ENCODE measurements around the gene FBXL3.
"Not testable (repeated sequence)": the region's sequence is repeated elsewhere in the genome, so short reads cannot be mapped to it uniquely, and the experiment has no call there.

Gene FBXL3

DNA sequence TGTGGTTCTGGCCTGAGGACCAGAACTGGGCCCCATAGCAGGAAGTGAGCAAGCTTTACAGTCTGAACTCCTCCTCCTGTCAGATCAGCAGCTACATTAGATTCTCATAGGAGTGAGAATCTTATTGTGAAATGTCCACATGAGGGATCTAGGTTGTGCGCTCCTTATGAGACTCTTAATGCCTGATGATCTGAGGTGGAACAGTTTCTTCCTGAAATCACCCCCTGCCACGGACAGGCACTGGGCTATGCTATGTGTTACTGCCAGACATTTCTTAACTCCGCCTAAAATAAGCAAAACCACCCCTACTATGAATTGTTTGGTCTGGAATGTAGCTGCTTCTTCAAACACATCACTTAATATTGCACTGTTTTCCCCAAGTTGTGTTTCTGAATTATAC lies 4.6 kb downstream of the FBXL3 start:
- DNase-seq, result no peak

DNA sequence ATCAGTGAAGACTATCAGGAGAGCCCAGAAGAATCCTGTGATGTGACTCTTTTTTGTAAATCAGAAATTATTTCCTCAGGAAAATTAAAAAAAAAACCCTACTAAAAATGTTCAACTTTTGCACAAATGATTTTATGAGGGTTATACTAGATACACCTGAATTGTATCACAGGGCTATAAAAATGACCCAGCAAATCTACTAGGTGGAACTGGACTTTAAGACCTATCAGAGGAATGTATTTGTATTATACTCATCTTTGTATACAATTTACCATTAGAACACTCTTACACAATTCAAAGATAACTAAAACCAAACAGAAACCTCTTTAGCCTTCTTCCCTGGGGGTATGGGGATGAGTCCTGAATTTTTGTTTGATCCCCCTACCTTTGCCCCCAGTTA lies 7.2 kb downstream of the FBXL3 start:
- DNase-seq, result no peak

DNA sequence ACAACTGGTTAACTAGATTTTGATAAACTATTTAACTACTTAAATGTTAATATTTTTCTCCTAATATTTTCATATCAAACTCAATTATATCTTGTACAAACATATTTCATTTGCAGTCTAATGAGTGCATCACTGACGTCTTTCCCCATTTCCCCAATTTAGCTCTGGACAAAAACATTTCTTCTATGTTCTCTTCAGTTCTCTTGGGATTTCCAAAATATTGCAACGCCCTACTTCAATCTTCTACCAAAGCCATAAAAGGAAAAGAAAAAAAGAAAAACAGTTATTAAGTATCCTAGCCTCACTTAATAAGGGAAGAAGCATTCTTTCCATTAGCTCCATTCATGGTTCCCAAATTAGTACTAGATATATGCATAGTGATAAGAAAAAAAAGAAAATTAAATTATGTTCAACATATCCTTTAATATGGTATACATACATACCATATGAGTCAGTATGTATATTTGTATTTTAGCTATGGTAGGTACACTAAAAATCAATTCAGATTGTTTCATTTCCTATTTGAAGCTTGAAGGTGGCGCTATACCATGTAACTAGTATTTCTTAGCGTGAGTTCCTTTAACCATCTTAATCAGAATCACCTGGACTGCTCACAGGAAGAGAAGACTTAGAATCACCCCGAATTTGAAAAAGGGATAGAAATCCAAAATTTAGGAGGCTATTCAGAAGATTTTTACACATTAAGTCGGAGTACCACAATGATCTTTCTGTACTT lies 9.9 kb downstream of the FBXL3 start:
- no peak for DNase-seq

DNA sequence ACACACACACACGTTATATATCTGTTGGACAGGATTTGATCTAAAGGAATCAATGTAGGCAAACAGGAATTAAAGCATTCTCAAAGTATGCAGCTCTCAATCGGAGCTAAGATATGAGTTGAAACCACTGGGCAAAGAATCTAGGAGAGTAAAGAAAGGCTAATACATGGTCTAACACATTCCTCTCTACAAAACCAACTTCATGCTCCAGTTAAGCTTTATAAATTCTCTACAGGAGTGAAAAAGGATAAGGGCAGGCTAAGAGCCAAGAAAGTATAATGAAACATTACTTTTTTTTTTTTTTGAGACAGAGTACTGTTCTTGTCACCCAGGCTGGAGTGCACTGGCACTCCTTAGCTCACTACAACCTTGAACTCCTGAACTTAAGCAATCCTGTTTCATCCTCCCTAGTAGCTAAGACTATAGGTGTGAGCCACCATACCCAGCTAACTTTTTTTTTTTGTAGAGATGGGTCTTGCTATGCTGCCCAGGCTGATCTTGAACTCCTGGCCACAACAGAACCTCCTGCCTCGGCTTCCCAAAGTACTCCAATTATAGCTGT lies 10.6 kb downstream of the FBXL3 start:
- DNase-seq, result no peak

DNA sequence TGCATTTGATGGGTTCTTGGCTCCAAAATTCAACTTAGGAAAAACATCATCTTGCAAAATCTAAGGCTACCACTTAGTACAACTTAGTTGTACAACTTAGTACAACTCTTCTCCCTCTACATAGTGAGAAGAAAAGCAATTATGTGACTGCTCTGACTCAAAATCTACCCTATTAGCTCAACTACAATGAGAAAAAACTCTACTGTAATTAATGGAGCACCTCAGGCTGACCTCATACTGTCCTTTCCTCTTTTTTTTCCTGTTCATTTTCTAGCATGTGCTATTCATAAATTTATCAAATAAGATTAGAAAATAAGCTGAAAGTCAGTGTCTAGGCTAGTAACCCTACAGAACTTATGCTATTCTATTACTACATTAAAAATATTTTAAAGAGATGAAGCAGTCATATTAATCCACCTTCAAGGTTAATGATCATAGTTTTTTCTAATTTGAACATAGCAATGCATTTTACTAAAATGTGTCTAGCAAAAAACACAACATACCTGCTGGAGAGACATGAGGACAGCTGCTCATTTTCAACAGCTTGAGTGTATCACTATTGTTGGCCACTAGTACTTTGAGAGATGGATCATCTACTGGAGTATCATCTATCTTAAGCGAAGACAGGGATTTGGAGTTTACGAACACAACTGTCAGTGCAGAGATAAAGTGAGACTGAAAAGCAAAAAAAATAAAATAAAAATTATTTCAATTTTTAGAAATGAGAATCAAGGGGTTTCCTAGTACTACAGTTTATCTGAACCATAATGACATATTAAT lies 11.9 kb downstream of the FBXL3 start:
- DNase-seq, result no peak

DNA sequence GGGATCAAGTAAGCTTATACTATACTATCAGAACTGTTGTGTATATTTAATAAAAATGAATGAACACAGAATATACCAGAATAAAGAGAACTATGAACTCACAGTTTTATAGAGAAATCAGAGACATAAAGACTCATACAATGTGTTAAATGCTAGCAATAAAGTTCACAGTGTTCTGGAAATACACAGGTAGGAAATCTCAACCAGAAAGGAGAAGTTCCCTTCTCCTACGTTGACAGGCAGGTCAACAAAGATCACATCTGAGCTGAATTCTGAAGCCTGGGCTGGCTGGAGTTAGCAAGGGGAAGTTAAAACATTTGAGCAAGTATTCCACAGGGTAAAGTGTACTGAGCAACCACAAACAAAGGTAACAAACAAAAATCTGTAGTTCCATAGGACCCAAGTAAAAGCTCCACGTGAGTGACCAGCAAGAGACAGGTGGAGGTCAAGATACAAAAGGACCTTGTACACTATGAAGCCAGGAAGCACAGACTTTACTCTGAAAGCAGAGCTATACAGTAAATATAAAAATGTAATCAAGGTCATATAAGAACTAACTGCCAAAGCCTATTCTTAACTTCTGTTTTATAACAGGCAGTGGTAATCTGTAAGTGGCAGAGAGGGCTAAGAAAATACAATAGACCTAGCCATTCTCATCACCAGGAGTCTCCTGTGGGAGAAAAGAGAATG lies 13.0 kb downstream of the FBXL3 start:
- no peak for DNase-seq

DNA sequence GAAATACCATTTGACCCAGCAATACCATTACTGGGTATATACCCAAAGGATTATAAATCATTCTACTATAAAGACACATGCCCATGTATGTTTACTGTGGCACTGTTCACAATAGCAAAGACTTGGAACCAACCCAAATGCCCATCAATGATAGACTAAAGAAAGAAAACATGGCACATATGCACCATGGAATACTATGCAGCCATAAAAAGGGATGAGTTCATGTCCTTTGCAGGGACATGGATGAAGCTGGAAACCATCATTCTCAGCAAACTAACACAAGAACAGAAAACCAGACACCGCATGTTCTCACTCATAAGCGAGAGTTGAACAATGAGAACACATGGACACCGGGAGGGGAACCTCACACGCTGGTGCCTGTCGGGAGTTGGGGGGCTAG lies 17.2 kb downstream of the FBXL3 start:
- DNase-seq, result not testable (repeated sequence)

DNA sequence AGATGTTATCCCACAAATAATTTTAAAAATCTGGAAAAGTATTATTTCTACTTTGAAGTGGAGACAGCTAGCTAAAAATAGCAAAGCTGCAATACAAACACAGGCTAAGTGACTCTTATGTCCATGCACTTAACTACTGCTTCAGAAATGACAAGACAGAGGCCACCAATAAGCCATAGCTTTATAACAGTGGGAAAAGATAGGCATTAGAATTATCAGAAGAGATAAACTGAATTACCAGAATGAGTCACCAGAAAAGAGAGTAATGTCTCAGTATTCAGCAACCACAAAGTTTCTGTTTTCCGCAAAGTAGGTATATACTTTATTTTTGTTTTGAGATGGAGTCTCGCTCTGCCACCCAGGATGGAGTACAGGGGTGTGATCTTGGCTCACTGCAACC lies 17.9 kb downstream of the FBXL3 start:
- DNase-seq, result no peak

DNA sequence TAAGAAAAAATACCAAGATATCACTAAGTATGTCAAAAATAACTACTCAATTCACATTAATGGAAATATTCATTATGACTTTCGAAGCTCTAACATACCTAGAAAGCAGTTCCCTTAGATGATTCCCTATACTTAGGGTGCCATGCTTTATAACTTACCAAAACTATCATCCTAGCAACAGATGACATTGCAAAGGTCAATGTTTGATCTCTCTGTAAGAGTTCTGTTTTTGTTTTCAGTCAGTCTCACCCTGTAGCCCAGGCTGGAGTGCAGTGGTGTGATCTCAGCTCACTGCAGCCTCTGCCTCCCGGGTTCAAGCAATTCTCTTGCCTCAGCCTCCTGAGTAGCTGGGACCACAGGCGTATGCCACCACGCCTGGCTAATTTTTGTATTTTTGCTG lies 18.6 kb downstream of the FBXL3 start:
- not testable (repeated sequence) for DNase-seq

DNA sequence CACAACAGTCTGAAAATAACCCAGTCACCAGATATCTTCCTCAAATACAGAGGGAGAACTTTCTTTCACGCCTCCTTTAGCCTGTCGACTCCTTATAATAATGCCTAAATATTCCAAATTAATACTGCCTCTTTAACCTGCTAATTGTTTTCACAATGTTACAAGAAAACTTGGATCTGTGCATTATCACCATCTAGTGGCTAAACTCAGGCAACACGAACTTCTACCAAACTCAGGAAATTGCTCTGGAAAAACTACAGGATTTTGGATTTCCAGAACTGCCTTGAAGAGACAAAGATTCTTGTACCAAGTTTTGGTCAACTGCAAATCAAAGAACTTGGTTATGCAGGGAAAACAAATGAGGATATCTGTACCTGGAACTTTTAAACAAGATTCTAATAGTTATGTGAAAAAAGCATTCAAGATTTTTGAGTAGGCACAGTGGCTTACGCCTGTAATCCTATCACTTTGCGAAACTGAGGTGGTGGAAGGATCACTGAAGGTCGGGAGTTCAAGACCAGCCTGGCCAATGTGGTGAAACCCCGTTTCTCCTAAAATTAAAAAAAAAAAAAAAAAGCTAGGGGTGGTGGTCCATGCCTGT lies 24.3 kb downstream of the FBXL3 start:
- no peak for DNase-seq

DNA sequence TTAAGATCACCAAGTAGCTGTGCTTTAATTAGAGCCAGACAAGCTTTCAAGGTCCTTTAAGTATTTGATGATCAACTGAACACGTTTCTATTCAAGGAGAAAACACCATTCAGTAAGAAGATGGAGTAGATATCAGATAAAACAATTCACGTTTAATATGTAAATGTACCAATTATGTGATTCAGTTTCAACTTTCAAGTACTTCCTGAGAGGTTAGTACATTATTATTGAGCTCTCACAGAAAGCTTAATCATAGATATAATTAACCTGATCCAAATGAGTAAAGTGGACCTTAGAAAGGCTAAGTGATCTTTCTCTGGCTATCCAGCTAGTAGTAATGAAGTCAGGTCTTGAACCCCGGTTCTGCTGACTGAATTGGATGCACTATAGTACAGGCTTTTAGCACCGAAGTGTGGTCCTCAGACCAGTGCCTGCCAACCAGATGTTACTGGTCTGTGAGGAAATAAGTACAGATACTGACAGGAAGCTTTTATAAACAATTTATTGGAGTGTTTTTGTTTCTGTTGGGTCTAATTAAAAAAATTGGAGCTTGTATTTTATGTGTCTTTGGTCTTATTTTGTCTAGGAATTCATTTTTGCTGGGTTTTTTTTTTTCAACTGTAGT lies 24.9 kb downstream of the FBXL3 start:
- DNase-seq, result no peak

DNA sequence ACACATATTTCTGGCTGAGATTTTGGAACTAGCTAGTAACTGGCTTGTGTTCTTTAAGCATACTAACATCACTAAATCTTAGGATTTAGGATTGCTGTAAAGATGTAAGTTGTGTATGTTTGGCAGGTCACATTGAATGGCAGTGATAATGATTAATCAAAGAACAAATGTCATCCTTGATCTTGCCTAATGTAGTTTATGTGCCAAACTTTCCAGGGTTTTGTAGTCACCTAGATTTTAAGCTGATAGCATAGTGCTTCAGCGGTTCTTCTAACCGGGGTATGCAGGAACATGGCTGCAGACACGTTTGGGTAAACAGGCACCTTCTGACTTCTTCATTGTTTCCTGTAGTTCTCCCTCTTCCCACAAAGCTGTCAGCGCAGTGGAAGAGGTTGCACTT lies 25.4 kb downstream of the FBXL3 start:
- no peak for DNase-seq

DNA sequence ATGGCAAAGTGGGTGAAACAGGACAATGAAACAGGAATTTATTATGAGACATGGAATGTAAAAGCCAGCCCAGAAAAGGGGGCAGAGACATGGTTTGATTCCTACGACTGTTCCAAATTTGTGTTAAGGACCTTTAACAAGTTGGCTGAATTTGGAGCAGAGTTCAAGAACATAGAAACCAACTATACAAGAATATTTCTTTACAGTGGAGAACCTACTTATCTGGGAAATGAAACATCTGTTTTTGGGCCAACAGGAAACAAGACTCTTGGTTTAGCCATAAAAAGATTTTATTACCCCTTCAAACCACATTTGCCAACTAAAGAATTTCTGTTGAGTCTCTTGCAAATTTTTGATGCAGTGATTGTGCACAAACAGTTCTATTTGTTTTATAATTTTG lies 26.5 kb downstream of the FBXL3 start:
- DNase-seq, result no peak

DNA sequence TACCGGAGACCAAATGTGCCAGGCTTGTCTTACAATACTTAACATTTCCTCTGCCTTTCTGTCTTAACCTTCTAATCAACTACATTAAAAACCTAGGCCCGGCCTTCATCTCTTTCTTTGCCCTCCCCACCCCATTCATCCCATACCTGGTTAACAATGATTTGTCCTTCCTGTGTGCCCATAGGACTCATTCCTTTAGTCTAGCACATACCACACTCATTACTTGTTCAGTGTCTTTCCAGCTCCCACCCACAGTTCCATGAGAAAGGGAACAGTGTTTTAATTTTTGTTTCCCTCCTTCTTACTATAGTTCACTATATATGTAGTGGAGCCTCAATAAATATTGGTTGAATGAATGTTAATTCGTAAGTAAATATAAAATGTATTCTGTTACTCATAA lies 32.7 kb downstream of the FBXL3 start:
- DNase-seq, result no peak

DNA sequence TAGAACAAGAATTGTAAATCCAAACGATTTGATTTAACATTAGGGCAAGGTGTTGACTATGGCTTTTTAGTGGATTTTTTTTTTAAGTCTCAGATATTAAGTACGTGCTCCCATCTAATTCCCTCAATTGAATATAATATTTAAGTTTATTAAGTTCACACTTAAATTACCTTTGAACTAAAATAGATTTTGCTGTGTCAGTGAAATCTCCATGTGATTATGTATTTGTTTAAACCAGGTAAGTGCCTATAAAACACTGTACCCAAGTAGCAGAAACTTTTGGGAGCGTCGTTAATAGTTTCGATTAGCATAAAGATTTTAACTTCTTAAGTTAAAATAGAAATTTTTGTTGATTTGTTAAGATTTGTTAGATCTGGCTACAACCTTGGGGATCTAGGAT lies 33.5 kb downstream of the FBXL3 start:
- no peak for DNase-seq

DNA sequence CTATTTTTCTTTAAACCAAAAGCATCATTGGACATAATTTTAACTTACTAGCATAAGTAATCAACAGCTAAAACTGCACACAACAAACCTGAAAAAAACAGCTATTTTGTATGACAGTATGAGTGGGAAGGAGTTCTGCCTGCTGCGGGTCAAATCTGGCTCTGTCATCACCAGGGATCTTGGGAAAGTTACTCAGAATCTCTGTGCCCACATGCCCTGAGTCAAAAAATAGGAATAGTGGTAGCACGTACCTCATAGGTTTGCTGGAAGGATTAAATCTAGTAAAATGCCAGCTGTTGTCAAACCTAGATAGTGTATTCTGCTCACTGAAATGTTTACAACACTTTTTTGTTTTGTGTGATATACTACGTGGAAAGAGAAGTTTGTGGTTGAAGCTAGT lies 33.9 kb downstream of the FBXL3 start:
- no peak for DNase-seq

DNA sequence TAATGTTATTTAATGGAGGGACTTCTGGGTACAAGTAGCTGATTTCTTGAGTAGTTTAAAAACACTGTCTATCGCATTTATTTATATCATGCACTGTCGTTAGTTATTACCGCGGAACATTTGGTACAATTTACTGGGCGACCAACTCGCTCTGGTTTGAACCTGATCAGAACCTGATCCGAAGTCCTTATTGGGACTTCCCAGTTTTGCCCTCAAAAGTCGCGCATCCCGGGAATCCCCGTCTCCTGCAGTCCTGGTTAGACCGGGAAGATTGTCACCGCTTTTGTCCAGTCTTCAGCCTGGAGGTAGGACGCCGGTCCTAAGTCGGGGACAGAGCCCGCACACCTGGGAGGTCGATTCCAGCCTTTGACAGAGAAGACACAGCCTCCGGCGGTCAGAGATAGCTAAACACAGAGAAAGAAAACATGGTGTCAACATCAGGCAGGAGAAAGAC lies 34.4 kb downstream of the FBXL3 start:
- peak; percentile 44 for DNase-seq

DNA sequence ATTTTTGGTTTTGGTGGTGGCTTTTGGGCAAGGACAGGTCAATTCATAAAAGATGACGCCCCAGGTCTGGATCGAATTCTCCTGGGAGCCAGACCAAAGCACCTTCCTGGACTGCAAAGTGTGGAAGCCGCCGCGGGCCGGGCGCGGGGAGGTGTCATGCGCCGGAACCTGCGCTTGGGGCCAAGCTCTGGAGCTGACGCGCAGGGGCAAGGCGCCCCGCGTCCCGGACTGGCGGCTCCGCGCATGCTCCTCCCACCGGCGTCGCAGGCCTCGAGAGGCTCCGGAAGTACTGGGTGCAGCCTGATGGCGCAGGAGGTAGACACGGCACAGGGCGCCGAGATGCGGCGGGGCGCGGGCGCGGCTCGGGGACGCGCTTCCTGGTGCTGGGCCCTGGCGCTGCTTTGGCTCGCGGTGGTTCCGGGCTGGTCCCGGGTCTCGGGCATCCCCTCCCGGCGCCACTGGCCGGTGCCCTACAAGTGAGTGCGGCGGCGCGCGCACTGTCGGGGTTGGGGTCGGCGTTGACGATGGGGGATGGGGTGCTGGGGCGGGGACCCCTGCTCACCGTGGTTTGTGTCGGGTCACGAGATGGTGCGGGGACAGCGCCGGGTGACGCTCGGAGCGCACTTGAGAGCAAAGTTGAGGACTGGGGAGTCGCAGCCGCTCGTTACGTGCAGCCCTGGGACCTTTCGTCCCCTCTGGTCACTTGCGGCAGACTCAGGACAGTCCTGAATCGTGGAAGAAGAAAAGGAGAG lies 35.0 kb downstream of the FBXL3 start, which contains the start of gene CLN5:
TSS of gene CLN5 (plus strand) at position 286 of the 752 bp plus-strand sequence. CDS start at position 304, 18 bp downstream.
- DNase-seq, result peak; percentile 92

DNA sequence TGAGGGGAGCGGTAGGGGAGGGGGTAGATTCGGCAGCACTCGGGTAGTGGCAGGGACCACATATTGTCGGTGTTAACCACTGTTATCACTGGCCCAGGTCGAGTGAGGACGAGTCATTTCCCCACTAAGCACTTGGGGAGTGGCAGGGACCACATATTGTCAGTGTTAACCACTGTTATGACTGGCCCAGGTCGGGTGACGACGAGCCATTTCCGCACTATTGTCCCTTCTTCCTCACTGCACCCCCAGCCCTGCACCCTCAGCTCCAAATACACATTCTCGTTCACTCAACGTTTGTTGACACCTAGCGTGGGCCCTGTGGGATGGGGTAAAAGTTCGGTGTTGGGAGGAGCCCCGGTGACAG lies 35.5 kb downstream of the FBXL3 start:
- no peak for DNase-seq

DNA sequence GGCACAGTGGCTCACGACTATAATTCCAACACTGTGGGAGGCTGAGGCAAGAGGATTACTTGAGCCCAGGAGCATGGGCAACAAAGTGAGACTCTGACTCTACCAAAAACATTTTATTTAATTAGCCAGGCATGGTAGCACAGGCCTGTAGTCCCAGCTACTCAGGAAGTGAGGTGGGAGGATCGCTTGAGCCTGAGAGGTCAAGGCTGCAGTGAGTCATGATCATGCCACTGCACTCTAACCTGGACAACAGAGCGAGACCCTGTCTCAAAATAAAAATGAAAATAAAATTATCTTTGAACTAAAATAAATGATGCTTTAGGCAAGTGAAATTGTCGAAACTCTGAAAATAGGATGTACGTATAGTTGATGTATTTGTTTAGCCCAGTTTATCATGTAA lies 43.3 kb downstream of the FBXL3 start:
- DNase-seq, result no peak

DNA sequence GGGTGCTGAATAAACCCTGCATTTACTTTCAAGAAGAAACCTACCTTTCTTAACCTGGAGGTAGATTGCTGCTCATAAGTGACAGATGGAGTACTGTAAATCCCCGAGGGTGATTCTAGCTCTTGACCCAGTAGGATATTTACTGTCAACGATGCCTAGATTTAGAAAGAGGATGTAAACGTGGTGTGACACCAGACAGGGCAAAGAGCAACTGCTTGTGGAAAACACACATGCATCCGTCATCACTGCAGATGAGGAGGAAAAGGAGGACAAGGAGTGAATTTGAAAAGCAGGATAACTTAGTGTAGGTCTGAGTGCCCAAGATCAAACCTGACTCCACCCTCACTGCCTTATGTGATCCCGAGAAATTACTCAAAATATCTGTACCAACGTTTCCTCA lies 44.9 kb downstream of the FBXL3 start:
- DNase-seq, result no peak

Data from left hindlimb (tissue), 1 donor.